NCI-H446 (cell line): Measurements from ENCODE around the gene ARSG.

Experiments used
- DNase-seq, 2 experiments: peaks; one replicate each; lab custom pipeline; 2025; lab: John Stamatoyannopoulos, UW

ARSG gene

DNA sequence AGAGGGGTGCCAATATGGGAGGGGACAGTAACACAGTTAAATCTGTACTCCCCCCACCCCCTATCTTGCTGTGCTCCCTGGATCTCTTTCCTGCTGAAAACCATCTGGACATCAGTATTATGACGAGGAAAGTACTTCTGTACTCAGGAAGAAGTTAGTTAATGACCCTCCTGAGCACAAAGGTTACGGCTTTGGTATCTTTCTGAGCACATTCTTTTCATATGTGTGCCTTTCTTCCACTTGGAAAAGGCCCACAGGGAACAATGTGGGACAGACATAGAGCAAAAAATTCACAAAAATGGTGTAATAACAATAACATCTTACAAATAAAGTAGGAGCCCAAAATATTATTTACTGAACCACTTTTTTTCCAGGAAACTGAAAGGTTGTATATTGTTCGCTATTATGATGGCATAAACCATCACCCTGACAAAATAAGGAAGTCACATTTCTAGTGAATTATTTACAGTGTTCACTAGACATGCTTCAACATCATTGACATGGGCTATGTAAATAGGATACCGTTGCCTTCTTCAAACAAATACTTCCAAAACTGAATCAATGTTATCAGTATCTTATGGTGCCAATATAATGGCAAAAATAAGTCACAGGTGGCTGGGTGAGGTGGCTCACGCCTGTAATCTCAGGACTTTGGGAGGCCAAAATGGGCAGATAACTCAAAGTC is 160.5 kb downstream of the ARSG start:
- DNase-seq: no peak

DNA sequence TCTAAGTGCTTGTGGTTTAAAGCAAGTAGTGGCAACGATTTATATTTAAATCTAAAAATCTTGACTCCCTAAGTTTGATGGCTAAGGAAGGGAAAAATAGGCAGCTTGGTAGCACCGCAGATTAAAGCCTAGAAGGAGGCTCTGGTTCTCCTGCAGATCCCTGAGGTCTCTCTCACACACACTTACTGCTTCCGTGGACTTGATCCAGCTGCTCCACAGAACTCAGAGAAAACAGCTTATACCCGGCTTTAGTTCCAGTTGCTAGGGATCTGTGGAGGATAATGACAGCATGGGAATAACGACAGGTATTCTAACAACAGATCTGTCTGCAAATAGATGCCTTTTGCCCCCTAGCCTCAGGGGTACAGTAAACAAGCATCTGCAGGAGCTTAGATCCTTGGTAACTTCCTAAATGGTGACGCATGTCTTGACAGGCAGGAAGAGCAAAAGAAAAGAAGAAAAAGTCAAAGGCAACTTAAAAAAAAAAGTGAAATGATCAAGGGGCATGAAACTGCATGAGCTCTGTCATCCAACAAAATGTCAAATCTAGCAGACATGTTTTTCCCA is 161.5 kb downstream of the ARSG start:
- no peak for DNase-seq

DNA sequence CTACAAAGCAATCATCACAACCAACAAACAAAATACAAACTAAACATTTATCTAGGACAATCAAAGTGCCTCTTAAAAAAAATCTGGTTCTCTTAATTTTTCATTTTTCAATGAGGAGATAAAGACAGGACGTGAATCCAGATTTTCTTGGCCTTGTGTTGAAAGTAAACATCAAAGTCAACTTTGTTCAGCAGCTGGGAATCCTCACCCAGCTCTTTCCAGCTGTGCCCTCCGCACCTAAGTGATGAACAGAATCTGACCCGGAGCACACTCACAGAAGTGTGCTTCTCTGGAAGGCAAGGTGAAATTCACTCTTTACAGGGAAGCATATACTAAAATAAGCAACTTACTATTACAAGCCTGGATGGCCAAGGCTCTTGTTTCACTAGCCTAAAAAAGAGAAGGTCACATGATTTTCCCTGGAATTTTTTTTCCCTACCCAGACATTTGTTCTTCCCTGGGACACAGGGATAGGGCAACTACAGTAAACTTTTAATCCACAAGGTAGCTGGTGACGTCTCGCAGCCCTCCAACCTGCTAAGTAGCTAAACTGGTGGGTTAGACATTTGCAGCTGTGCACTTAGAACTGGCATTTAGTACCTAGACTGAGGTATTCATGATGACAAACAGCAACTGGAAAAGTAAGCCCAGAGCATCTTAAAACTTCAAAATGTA is 162.8 kb downstream of the ARSG start:
- no peak for DNase-seq

DNA sequence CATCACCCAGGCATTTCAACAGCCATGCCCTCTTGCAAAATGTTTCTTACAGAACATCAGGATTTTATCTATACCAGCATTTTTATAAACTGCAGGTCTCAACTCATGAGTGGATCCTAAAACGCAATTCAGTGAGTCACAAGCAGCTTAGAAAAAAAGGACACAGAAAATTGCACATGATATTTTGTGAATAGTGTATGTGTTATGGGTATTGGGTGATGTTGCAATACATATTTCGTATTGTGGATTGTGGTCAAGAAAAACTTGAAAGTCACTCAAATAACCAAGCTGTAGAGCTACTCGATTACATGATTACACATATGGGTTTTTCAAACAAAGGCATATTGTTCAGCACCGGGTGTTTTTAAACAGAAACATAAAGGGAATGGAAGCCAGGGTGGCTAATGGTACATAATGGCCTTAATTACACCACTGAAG is 164.6 kb downstream of the ARSG start:
- DNase-seq: no peak

- DNase-seq: no peak
These were observed 165.3 kb downstream of the ARSG start for GRCh38 chr17:68456339-68457167.

- no peak for DNase-seq
These were observed 165.9 kb downstream of the ARSG start, which contains the start of gene WIPI1 for GRCh38 chr17:68457168-68457538. TSS of gene WIPI1 (minus strand) at chr17:68457496. CDS start at chr17:68457421, 75 bp downstream.

DNA sequence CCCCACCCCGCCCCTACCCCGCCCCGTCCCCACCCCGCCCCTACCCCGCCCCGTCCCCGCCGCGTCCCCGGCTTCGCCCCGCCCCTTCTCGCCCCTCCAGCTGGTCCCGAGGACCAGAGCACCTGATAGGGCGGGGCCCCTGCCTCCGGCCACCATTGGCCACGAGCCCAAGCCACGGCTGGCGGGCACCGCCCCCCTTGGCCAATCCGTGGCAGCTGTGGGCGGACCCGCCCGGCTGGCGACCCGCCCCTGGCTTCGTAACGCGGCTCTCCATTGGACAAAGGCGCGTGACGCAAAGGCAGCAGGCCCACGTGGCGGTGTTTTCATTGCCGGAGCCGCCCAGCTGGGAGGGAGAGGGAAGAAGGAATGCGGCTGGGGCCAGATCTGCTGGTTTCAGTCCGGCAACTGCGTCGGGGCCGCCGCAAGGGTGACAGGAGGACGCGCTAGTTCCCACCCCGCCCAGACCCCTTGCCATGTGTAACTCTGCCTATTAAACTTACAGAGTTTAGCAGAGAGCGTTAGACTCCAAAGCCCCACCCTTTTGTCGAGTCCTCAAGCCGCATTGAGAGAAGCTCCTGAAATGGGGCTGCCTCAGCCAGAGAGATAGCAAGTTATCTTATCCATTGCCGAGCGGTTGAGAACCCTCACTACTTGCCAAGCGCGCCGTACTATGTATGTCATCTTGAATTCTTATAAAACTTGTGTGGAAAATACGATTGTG is 166.4 kb downstream of the ARSG start:
- peak; percentile 93 to 98 for DNase-seq

- no peak for DNase-seq
These were observed 167.2 kb downstream of the ARSG start for GRCh38 chr17:68458260-68459036.

GRCh38 chr17:68459037-68459639 is 167.8 kb downstream of the ARSG start:
- DNase-seq: no peak

GRCh38 chr17:68460146-68460545 is 168.9 kb downstream of the ARSG start:
- DNase-seq: no peak

- DNase-seq: no peak
These were observed 169.4 kb downstream of the ARSG start for GRCh38 chr17:68460715-68461114.

DNA sequence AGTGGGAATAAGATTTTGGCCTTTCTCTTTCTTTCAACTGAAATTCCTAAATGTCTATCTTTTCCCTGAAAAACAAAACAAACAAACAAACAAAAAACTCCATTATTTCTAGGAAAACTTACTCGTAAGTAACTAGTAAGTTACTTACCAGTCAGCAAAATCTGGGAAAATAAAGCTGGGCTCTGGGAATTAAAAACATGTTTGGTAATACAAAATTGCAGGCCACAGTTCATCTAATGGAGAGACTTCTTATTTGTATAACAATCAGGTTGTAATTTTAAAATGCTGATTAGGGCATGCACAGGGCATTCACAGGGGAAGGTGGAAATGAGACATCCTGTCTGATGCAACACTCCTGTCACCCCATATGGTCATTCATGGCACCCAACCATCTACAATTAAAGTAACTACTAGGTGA is 169.8 kb downstream of the ARSG start:
- DNase-seq: no peak

DNA sequence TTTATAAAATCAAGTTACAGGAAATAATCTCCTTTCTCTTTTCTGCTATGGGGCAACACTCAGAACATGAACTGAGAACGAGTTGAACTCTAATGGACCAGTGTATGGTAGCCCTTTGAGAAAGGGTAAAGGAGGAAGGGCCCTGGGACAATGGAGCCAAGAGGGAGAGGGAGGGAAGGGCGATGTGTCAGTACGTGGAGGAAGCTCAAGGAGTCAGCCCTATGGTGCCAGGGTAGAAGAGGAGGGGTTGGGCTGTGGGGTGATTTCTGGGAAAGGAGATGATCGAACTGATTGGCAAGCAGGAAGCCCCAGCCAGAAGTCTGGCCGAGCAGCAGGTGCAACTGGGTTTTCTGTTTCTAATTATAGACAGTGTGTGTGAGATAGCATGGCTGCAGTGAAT is 170.3 kb downstream of the ARSG start:
- DNase-seq: no peak

- DNase-seq: peak; percentile 64 to 86
These were observed 171.3 kb downstream of the ARSG start for GRCh38 chr17:68462381-68463210.

GRCh38 chr17:68463211-68464019 is 172.1 kb downstream of the ARSG start:
- DNase-seq: no peak

DNA sequence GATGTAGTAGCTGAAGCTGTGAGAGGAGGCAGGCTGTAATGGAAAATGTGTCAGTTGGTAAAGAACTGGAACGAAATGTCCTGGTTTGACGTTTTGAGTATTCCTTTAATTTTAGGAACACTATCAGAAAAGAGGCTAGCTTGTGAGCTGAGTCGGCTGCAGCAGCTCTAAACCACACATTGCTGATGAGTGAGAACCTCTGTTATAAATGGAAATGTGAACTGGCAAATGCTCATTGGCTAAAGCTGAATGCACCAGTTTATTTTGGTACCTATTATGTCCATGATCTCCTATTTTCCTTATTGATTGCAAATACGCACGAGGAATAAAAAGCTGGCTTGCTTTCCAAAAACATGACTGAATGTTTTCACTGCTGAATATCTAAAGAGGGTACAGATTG is 177.0 kb downstream of the ARSG start:
- no peak for DNase-seq

- DNase-seq: no peak
These were observed 177.5 kb downstream of the ARSG start for GRCh38 chr17:68468788-68469187.
